ENCODE measurements around the gene SUGCT. TPM values are rescaled to one million over a fixed set of nuclear protein-coding genes. Genes with fewer than 3 reads are reported as not detected.

Gene SUGCT
- total RNA-seq, 2 experiments from 2014 or later = 0.21 to 0.61 TPM

DNA sequence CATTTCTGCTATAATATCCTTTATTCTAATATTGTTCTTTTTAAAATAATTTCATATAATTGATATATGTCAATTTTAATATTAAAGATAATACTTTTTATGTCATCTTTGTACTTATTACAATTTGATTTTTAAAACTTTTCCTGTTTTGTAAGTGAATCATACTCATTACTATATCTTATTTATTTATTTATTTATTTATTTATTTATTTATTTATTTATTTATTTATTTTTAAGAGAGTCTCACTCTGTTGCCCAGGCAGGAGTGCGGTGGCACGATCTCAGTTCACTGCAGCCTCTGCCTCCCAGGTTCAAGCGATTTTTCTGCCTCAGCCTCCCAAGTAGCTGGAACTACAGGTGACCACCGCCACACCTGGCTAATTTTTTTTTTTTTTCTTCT, 215.3 kb downstream of the SUGCT start:
- ATAC-seq (no peak), DNase-seq (no peak)
- H3K27ac Mint-ChIP-seq = no peak overlapping the region
- no peaks in the 10 kb centered on the region for H3K27me3 Mint-ChIP-seq
- no peaks in the 10 kb centered on the region for H3K4me1 Mint-ChIP-seq
- H3K4me3 Mint-ChIP-seq = no peak overlapping the region
- no peaks in the 10 kb centered on the region for H3K9me3 Mint-ChIP-seq (ENCODE audit: low read depth)
- H3K36me3 Mint-ChIP-seq = no peaks in the 10 kb centered on the region
- CTCF ChIA-PET = no interaction called here

DNA sequence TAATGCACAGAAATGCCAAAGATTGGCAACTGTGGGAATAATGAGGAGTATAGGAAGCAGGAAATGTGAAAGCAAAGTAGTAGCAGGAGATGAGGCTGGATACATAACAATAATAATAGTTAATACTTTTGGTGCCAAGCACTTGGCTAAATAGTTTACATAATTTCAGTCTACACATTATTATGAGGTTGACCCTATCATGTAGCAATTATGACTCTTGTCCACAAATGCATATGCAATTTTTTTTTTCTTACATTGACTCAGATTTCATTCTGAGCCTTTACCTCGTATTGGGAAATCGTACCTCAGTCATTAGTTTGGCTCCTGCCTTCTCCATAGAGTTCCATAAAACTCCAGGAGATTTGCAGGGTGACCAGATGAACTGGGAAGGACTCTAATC, 219.9 kb downstream of the SUGCT start:
- H3K36me3 Mint-ChIP-seq = no peaks in the 10 kb centered on the region
- no peaks in the 10 kb centered on the region for H3K27me3 Mint-ChIP-seq
- H3K4me3 Mint-ChIP-seq = no peak overlapping the region
- H3K9me3 Mint-ChIP-seq (ENCODE audit: low read depth) = no peaks in the 10 kb centered on the region
- CTCF ChIA-PET = no interaction called here
- no peaks in the 10 kb centered on the region for H3K4me1 Mint-ChIP-seq
- DNase-seq (no peak), ATAC-seq (no peak)
- no peak overlapping the region for H3K27ac Mint-ChIP-seq

DNA sequence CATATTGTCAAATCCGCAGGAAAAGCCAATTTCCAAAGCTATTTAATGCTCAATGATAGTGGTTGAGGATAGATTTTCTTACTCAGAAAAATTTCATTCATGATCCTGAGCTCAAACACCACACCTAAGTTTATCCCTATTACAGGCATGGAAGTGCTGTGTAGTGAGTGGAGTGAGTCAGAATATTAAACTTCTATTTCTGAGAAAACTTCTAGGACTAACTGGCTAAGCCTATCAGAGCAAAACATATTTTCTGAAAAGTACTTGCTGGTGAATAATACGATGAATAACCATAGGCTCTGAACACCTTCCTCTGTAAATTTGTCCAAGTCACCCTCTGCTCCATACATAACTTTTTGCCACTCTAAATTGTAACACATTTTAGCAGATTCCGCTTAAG, 221.5 kb downstream of the SUGCT start:
- CTCF ChIA-PET = no interaction called here
- no peak overlapping the region for H3K4me3 Mint-ChIP-seq
- DNase-seq (no peak), ATAC-seq (no peak)
- no peak overlapping the region for H3K27ac Mint-ChIP-seq
- no peaks in the 10 kb centered on the region for H3K4me1 Mint-ChIP-seq
- no peaks in the 10 kb centered on the region for H3K36me3 Mint-ChIP-seq
- no peaks in the 10 kb centered on the region for H3K9me3 Mint-ChIP-seq (ENCODE audit: low read depth)
- no peaks in the 10 kb centered on the region for H3K27me3 Mint-ChIP-seq

DNA sequence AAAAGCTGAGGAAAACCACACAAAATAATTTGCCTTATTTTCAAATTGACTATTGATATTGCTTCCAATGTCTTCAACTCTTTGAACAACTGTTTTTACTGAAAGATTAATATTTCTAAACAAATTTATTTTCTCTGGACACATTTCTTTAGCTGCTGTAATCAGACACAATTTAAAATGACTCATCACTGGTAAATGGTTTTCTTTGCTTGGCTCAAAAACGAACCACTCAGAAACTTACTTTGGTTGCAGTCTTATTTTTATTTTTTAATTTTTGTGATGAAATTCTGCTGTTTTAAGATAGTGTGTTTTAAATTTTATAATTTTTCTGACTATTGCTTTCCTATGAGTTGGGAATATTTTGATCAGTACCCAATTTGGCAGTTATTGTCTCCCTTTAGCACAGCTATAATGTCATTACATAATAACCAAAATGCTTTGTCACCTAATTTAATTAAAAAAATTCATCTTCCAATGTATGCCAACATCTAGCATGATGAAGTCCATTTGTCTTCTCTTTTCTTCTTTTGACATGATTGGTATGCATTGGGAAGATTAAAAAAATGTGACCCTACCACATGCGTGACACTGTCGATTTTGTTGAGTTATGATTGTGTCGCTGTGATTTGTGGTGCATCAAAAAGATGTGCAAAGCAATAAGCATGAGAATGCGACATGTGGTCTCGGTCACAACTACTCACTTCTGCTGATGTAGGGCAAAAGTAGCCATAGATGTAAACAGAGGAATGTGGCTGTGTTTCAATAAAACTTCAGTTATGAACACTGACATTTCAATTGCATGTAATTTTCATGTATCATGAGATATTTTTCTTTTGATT, 222.3 kb downstream of the SUGCT start:
- H3K4me1 Mint-ChIP-seq = no peaks in the 10 kb centered on the region
- H3K4me3 Mint-ChIP-seq = no peak overlapping the region
- H3K36me3 Mint-ChIP-seq = no peaks in the 10 kb centered on the region
- H3K27me3 Mint-ChIP-seq = no peaks in the 10 kb centered on the region
- no peak overlapping the region for H3K27ac Mint-ChIP-seq
- CTCF ChIA-PET = no interaction called here
- DNase-seq (no peak), ATAC-seq (no peak)
- H3K9me3 Mint-ChIP-seq (ENCODE audit: low read depth) = peaks cover 3% of the 10 kb centered on the region

DNA sequence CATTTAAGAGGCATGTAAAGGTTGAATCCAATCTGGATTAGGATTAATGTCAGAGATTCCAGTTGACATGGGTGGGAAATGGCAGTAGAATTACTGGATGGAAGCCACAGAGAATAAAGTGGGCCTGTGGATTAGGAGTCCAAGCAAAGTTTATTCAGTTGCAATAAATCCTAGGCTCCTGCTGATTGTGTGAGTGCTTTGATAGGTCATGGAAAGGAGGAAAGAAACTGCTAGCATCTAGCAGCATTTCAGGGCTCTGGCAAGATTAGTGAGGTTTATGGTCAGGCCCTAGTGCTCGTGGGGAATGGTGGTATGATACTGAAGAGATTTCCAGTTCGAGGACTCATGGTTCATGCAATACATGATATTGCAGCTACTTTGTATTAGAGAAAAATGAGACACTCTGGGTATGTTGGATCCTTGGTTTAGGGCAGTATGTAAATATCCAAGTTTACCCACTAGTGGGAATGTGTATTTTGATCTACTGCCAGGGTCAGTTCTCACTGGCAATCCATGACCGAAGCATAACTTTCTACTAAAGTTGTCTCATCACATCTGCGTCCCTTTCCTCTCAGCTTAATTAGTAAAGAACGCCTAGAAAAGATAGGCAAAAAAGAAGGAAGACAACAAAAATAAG, 235.0 kb downstream of the SUGCT start:
- CTCF ChIA-PET = no interaction called here
- Mint-ChIP-seq H3K36me3 (no peaks in the 10 kb centered on the region), H3K9me3 (ENCODE audit: low read depth) (peaks cover 5% of the 10 kb centered on the region), H3K27ac (no peak overlapping the region), H3K4me3 (no peak overlapping the region), H3K4me1 (no peaks in the 10 kb centered on the region), H3K27me3 (no peaks in the 10 kb centered on the region)
- DNase-seq (no peak), ATAC-seq (no peak)

DNA sequence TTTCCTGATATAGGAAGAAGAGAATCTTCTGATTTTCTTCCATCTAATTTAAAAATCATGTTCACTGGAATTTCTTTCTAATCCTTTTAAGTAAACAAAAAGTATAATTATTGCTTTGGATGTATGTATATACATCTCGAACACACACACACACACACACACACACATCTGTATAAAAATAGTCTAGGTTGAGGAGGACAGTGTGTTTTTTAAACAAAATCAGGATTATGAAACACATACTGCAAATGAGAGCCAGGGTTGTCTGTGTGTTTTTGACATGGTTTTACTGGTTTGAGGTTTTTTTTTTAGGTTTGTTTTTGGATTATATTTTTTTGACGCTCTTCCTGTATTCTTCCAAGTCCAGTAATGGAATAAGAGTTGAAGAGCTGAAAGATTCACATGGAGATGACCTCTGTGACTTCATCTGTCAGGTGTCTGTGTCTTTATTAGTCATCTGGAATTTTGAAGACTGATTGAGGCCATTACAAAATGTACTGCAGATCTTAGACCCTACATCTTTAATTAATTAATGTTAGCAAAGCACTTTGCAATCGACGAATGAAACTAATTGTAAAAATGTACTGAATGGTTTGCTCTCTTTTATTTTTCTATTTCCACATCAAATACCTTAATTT, 237.1 kb downstream of the SUGCT start:
- H3K27ac Mint-ChIP-seq = no peak overlapping the region
- CTCF ChIA-PET = no interaction called here
- ATAC-seq (no peak), DNase-seq (no peak)
- H3K27me3 Mint-ChIP-seq = no peaks in the 10 kb centered on the region
- H3K9me3 Mint-ChIP-seq (ENCODE audit: low read depth) = peaks cover 7% of the 10 kb centered on the region
- no peak overlapping the region for H3K4me3 Mint-ChIP-seq
- no peaks in the 10 kb centered on the region for H3K4me1 Mint-ChIP-seq
- no peaks in the 10 kb centered on the region for H3K36me3 Mint-ChIP-seq

DNA sequence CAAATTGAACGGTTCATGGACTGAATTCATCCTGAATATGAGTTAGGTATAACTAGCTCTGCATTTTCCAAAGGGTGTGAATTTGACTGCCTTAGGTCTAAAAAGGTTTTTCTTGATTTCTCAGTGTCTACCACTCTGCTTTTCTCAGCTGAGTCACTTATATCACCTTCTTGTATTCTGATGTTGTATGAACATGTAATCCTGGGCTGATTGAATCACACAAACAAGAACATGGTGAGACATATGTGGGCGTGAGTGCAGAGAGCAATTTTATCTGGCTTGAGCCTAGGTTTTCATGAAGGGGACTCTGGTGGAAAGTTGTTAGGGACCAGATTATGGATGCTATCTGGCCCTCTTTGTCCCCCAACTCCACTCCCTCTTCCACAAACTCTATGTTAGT, 239.8 kb downstream of the SUGCT start:
- no peaks in the 10 kb centered on the region for H3K36me3 Mint-ChIP-seq
- no peaks in the 10 kb centered on the region for H3K4me1 Mint-ChIP-seq
- no peak overlapping the region for H3K27ac Mint-ChIP-seq
- ATAC-seq = no peak
- DNase-seq = no peak
- peaks cover 7% of the 10 kb centered on the region for H3K9me3 Mint-ChIP-seq (ENCODE audit: low read depth)
- H3K4me3 Mint-ChIP-seq = no peak overlapping the region
- no peaks in the 10 kb centered on the region for H3K27me3 Mint-ChIP-seq
- CTCF ChIA-PET = no interaction called here

DNA sequence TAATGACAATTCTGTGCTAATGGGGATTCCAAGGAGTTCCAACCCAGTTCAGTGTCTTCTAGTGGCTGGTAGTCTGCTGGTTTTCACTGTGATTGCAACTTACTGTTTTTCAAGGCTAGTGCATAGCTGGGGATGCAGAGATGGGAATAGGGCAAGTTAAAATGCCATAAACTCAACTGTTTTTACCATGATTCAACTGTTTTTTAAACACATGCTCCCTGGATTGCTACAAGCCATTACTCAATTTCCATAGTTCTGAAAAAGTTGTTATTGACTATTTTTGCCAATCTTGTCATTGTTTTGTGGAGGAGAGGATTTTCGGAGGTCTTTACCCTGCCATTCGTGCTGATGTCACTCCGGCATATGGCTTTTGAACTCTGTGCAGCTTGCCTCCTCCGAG, 245.3 kb downstream of the SUGCT start:
- CTCF ChIA-PET = no interaction called here
- no peak for DNase-seq
- Mint-ChIP-seq H3K27me3 (no peaks in the 10 kb centered on the region), H3K4me3 (no peak overlapping the region), H3K4me1 (no peaks in the 10 kb centered on the region), H3K27ac (no peak overlapping the region), H3K36me3 (no peaks in the 10 kb centered on the region), H3K9me3 (ENCODE audit: low read depth) (peaks cover 5% of the 10 kb centered on the region)
- ATAC-seq = no peak

DNA sequence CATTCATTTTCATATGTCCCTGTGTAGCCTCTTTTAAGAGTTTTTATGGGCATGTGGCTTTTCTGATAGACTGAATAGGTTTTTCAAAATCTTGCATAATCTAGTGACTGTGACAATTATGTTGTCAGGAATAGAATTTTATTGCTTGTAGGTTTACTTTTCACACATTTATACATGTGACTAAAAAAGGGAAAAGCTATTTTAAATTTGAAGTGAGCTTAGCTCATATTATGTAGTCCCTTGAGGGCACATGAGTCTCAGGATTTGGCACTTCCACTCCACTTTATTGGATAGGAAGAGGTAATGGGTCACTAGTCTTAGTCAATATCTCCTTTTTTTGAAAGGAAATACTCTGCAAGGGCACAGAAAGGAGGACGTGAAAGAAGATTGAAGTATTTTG, 247.3 kb downstream of the SUGCT start:
- Mint-ChIP-seq H3K4me3 (no peak overlapping the region), H3K4me1 (no peaks in the 10 kb centered on the region), H3K9me3 (ENCODE audit: low read depth) (peaks cover 6% of the 10 kb centered on the region), H3K27ac (no peak overlapping the region), H3K36me3 (no peaks in the 10 kb centered on the region), H3K27me3 (no peaks in the 10 kb centered on the region)
- DNase-seq (no peak), ATAC-seq (no peak)
- CTCF ChIA-PET = no interaction called here

DNA sequence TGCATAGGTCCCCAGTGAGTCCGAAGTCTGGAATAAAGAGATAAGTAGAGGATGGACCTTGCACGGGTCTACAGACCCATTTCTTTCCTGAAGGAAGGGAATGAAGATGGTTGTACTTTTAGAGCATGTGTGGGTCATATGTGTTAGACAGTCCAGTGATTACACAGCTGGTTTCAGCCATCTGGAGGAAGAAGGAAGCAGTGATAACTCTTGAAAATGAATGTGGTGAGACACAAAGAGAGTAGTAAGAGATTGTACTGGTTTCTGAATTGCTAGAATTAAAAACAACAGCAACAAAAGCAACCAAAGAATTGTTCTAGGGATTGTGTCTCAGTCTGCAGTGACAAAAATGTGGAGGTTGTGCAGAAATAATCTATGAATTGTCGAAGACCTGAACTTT, 258.9 kb downstream of the SUGCT start:
- DNase-seq (no peak), ATAC-seq (no peak)
- Mint-ChIP-seq H3K27me3 (no peaks in the 10 kb centered on the region), H3K9me3 (ENCODE audit: low read depth) (no peaks in the 10 kb centered on the region), H3K4me1 (no peaks in the 10 kb centered on the region), H3K27ac (no peak overlapping the region), H3K4me3 (no peak overlapping the region), H3K36me3 (no peaks in the 10 kb centered on the region)
- CTCF ChIA-PET = no interaction called here

DNA sequence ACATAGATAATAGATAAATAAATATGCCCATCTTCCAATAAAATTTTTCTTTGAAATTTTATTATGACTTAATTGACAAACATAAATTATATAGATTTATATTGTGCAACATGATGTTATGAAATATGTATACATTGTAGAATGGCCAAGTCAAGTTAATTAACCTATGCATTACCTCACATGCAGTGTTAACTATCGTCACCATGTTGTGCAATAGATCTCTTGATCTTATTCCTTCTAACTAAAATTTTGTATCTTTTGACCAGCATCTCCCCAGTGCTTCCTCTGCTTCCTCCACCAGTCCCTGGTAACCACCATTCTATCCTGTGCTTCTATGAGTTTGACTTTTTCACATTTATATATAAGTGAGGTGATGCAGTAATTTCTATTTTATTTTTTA, 259.6 kb downstream of the SUGCT start:
- no peaks in the 10 kb centered on the region for H3K9me3 Mint-ChIP-seq (ENCODE audit: low read depth)
- H3K4me1 Mint-ChIP-seq = no peaks in the 10 kb centered on the region
- CTCF ChIA-PET = no interaction called here
- no peaks in the 10 kb centered on the region for H3K36me3 Mint-ChIP-seq
- no peak for ATAC-seq
- no peaks in the 10 kb centered on the region for H3K27me3 Mint-ChIP-seq
- H3K27ac Mint-ChIP-seq = no peak overlapping the region
- no peak overlapping the region for H3K4me3 Mint-ChIP-seq
- no peak for DNase-seq

DNA sequence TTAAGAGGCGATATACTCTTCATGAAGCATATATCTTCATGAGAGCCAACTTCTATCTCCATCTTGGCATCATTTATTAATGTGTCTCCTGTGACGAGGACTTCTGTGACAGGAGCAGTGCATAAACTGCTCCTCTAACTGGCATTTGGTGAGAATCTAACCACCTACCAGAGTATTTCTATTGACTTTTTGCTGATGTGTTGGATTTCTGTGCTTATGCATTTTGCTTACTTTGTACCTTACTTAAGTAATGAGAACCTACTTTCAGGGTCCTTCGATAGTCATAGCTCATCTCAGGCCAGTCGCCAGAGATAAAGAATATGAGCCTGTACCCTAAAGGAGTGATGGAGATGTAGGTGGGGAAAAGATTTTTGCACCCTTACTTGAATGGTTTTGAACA, 265.7 kb downstream of the SUGCT start:
- ATAC-seq (no peak), DNase-seq (no peak)
- H3K27ac Mint-ChIP-seq = no peak overlapping the region
- no peaks in the 10 kb centered on the region for H3K36me3 Mint-ChIP-seq
- CTCF ChIA-PET = no interaction called here
- no peaks in the 10 kb centered on the region for H3K27me3 Mint-ChIP-seq
- H3K4me1 Mint-ChIP-seq = no peaks in the 10 kb centered on the region
- no peak overlapping the region for H3K4me3 Mint-ChIP-seq
- H3K9me3 Mint-ChIP-seq (ENCODE audit: low read depth) = no peaks in the 10 kb centered on the region

DNA sequence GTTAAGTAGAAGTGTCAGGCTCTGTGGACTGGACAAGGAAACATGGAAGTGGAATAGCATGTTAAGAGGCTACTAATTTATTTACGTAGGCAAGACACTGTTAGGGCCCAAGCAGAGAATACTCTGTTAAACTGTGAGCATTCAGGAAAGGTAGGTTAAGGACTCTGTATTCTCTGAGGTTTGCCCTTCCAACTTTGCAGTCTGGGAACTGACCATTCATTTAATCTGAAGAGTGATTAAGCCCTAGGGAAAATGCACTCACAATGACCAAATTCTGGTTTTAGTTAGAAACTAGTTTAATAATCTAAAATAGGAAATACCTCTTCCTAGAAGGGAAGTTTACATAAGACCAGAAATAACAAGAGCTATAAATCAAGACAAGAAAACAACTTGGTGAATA, 266.6 kb downstream of the SUGCT start:
- CTCF ChIA-PET = no interaction called here
- Mint-ChIP-seq H3K4me1 (no peaks in the 10 kb centered on the region), H3K27ac (no peak overlapping the region), H3K36me3 (no peaks in the 10 kb centered on the region), H3K27me3 (no peaks in the 10 kb centered on the region), H3K4me3 (no peak overlapping the region), H3K9me3 (ENCODE audit: low read depth) (peaks cover 4% of the 10 kb centered on the region)
- DNase-seq (no peak), ATAC-seq (no peak)

DNA sequence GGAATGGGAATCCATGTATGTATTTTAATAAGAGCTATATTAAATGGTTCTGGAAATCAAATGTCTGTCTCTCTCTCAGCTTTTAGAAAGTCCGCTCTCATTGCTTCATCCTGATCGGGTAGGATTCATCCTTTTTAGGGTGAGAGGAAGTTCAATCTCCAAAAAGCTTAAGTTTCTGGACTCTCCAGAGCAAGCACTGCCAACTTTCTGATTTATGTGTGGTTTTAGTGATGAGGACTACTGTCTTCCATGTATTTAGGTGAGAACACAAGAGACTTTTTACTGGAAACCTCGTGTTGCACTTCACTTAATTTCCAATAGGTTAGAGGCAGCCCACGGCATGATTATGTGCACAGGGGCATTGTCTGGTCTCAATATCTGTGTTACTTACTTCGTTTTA, 267.9 kb downstream of the SUGCT start:
- Mint-ChIP-seq H3K4me1 (no peaks in the 10 kb centered on the region), H3K36me3 (no peaks in the 10 kb centered on the region), H3K4me3 (no peak overlapping the region), H3K9me3 (ENCODE audit: low read depth) (peaks cover 4% of the 10 kb centered on the region), H3K27ac (no peak overlapping the region), H3K27me3 (no peaks in the 10 kb centered on the region)
- CTCF ChIA-PET = no interaction called here
- no peak for DNase-seq
- ATAC-seq = no peak
